NCI-H2081 (cell line): ENCODE results near the gene CHCHD3.
"Not testable (repeated sequence)": the region's sequence is repeated elsewhere in the genome, so short reads cannot be mapped to it uniquely, and the experiment has no call there.

Experiments used
- DNase-seq, 2 experiments: peaks; one replicate each; lab custom pipeline; 2025; lab: John Stamatoyannopoulos, UW

Gene CHCHD3

DNA sequence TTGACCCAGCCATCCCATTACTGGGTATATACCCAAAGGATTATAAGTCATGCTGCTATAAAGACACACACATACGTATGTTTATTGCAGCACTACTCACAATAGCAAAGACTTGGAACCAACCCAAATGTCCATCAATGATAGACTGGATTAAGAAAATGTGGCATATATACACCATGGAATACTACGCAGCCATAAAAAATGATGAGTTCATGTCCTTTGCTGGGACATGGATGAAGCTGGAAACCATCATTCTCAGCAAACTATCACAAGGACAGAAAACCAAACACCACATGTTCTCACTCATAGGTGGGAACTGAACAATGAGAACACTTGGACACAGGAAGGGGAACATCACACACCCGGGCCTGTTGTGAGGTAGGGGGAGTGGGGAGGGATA, 179.6 kb downstream of the CHCHD3 start:
- DNase-seq = not testable (repeated sequence)

DNA sequence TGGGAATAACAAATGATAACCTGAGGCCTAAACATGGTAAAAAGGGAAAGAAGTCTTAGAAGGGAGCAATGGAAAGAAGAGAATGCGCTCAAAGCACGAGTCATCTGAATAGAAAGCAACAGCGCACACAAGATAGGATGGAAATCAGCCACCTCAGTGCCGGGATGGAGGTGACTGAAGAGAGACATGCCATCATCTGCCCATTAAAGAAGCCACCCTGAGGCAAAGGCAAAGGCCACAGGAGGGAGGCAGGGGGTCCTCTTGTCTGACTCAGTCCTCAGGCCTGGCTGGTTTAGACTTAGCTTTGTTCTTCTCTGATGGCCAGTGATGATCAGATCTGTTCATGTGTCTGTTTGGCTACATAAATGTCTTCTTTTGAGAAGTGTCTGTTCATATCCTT, 180.6 kb downstream of the CHCHD3 start:
- DNase-seq = no peak

DNA sequence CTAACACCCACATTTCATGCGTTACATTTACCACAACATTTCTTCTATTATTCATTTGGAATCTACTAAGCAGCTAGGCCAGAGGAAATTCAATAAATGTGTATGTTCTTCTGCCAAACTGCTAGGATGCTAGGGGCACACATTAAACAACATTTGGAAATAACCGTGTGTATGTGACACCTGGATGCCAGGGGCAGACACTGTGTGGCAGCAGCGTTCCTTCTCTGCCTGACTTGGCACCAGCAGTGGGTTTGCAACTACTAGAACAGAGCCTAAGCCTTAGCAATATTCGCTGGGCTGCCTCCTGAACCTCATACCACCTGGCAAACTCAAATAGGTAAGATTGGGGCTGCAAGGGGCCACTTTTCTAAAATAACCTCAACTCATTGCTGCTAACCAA, 182.1 kb downstream of the CHCHD3 start:
- peak in 1 of 2 experiments; percentile 44 for DNase-seq

DNA sequence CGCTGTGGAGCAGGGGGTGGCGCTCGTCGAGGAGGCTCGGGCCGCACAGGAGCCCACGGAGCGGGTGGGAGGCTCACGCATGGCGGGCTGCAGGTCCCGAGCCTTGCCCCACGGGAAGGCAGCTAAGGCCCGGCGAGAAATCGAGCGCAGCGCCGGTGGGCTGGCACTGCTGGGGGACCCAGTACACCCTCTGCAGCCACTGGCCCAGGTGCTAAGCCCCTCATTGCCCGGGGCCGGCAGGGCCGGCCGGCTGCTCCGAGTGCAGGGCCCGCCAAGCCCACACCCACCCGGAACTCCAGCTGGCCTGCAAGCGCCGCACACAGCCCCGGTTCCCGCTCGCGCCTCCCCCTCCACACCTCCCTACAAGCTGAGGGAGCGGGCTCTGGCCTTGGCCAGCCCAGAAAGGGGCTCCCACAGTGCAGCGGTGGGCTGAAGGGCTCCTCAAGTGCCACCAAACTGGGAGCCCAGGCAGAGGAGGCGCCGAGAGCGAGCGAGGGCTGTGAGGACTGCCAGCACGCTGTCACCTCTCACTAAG, 183.2 kb downstream of the CHCHD3 start:
- DNase-seq = not testable (repeated sequence)

DNA sequence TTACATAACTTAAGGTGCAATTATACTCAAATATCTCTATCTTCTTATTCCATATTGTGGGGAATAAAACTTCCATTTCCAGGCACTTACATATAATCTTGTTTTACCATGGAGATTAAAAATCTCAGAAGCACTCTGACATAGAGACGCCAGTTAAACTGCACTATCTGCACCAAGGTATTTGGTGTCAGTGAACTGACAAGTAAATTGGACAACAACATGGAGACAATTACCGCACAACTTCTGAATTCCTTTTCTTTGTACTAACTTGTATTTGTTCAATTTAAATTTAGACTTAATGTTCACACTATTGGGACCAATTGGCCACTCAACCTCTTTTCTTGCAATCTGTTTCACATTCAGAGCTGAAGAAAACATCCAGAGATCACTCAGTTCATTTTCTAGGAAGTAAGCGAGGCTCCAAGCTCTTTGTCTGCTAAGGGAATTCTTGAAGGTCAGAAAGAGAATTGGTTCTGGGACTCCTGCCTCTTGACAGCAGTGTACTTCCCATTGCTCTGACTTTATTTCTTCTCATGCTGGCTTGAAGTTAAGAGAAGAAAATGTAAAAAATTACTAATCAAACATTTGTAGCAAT, 184.7 kb downstream of the CHCHD3 start:
- DNase-seq = no peak

DNA sequence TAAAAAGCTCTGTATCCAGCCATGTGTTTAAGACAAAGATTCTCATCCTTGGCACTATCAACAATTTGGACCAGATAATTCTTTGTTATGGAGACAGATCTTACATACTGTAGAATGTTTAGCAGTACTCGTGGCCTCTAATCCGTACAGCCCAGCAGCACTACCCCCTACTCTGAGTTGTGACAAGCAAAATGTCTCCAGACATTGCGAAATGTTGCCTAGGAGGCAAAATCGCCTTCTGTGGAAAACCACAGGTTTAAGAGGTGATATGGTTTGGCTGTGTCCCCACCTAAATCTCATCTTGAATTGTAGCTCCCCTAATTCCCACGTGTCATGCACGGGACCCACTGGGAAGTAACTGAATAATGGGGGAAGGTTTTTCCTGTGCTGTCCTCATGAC, 186.7 kb downstream of the CHCHD3 start:
- DNase-seq = no peak

DNA sequence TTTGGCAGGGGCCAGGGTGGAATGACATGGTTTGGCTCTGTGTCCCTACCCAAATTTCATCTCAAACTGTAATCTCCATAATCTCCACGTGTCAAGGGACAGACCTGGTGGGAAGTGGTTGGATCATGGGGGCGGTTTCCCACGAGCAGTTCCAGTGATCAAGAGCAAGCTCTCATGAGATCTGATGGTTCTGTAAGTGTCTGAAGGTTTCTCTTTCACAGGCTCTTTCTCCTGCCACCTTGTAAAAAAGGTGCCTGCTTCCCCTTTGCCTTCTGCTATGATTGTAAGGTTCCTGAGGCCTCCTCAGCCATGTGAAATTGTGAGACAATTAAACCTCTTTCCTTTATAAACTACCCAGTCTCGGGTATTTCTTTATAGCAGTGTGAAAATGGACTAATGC, 188.3 kb downstream of the CHCHD3 start:
- no peak for DNase-seq

DNA sequence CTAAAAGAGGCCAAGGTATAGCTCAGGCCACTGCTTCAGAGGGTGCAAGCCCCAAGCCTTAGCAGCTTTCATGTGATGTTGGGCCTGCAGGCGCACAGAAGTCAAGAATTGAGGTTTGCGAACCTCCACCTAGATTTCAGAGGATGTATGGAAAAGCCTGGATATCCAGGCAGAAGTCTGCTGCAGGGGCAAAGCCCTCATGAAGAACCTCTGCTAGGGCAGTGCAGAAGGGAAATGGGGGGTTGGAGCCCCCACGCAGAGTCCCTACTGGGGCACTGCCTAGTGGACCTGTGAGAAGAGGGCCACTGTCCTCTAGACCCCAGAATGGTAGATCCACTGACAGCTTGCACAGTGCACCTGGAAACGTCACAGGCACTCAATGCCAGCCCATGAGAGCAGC, 189.1 kb downstream of the CHCHD3 start:
- DNase-seq = not testable (repeated sequence)

DNA sequence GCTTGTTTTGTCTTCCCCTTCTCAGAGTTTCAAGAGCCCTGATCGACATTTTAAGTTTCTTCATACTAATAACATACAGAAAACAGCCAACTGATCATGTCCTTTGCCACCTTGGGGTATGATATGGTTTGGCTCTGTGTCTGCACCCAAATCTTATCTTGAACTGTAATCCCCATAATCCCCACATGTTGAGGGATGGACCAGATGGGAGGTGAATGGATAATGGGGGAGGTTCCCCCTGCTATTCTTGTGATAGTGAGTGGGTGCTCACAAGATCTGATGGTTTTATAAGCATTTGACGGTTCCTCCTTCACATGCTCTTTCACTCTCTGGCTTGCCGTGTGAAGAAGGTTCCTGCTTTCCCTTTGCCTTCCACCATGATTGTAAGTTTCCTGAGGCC, 190.3 kb downstream of the CHCHD3 start:
- no peak for DNase-seq

DNA sequence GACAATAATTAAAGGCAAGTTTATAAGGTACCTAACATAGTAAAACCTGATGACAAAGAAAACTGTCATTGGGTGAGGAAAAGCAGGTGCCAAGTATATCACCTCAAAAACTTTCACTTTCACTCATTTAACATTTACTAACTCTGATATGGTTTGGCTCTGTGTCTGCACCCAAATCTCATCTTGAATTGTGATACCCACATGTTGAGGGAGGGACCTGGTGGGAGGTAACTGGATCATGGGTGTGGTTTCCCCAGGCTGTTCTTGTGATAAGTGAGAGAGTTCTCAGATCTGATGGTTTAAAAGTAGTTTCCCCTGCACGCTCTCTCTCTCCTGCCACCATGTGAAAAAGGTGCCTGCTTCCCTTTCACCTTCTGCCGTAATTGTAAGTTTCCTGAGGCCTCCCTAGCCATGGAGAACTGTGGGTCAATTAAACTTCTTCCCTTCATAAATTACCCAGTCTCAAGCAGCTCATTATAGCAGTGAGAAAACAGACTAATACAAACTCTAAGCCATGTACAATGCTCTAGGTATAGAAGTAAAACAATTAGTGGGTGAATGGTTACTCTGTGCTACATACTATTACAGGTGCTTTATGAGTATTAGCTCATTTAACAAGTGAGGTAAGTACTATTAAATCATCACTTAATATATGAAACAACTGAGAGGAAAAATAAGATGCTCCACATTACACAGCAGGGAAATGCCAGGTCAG, 199.0 kb downstream of the CHCHD3 start:
- no peak for DNase-seq

DNA sequence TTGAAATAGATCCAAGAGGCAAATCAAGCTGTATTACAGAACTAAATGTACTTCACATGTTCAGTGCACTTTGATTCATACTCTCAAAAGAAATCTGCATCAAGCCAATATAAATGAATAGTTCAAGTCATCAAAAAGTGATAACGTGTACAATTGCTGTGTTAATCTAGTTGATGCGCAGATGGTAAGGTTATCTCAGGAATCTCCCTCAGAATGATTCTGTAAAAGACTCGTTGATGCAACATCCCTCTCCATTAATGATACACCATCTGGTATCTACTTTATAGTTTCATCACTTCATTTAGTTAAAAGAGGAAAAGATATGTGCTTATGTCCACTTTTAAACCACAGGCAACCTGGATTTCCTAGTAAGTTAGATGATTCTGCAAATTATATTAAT, 200.6 kb downstream of the CHCHD3 start:
- DNase-seq = no peak

DNA sequence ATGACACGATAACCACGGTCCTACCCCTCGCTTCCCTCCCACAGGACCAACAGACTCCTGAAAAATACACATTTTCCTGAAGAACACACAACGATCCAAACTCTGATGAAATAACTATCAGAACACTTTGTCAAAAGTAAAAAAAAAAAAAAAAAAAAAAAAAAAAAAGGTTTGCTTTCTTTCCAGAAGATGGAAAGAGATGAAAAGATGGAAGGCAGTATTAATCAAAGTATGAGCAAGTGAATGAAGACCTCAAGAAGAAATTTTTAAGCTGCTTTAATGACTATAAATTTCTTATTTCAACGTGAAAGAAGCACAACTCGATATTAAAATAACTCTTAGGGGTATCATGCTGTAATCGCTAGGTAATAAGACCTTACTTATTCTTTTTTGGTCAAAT, 202.3 kb downstream of the CHCHD3 start:
- DNase-seq = no peak

DNA sequence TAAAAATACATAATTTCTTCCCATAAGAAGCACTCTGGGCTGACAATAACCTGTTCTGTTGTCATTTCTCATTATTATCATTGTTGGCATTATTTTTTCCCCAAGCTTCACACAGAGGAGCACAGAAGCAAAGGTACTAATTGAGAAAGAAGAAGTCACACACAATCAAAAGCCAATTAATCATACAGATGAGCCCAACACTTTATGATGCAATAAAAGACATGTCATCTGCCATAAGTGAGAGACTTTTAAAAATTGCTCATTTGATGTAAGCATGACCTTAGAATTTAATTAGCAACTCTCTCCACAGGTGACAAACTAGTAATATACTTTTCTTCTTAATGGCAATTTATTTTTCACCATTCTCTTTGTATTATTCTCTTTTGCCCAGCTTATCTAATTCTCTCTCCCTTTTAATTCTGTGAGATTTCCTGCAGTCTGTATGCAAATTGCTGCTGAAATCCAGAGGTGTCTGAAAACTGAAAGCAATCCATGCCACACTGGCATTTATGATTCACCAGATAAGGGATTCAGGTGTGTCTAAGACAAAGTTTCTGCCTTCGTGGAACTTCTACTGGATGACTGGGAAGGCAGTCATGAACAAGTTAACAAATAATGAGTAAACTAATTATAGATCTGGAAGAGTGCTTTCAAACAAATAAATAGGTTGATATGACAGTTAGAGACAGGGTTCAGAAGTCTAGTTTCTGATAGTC, 203.5 kb downstream of the CHCHD3 start:
- no peak for DNase-seq

DNA sequence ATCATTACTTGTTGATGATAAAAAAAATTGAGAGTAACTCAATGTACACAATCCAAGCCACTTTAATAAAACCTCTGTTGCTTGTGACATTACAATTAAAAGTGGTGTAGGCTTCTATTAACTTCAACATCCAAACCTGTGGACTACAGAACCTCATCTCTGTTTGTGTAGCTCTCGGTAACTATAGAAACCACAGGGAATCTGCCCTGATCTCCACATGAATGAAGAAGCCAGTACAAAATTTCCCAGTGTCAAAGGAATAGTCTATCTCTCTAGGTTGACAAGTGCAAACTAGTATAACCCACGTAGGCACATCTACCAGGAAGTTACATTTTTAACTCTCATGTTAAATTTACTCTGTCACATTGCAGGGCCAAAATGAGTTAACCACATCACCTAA, 204.3 kb downstream of the CHCHD3 start:
- peak in 1 of 2 experiments; percentile 22 for DNase-seq

DNA sequence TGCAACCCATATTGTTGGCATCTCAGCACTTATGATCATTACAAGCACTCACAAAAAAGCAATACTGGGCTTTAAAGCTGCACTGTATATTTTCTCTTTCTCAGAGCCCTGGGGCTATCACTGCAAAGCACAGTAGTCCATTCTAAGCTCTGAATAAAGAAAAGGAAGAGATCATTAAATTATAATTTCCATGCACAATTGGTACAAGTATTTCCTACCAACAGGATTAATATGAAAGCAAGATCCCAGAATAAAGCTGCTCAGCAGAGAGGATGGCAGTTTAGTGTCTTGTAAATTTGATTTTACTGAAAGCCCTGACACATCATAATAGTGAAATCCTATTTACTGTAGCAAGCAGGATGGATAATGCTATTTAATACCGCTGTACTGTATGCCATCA, 205.3 kb downstream of the CHCHD3 start:
- peak in 1 of 2 experiments; percentile 36 for DNase-seq

DNA sequence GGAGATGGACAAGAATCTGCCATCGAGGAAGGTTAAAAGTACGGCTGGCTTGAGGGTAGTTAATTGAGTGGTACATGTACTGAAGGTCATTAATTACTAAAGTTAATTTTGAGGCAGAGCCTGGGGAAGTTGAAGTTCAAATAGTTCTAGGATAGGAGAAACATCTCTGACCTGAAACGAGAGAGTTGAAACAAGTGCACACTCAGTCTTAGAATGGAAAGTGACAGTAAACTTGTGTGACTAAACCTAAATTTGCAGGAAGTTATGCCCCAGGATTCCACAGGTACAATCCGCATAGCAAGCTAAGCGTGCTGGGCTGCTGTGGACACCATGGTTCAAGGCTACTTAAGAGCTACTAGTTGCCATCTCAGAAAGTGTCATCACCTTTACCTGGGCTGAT, 209.9 kb downstream of the CHCHD3 start:
- DNase-seq = no peak

DNA sequence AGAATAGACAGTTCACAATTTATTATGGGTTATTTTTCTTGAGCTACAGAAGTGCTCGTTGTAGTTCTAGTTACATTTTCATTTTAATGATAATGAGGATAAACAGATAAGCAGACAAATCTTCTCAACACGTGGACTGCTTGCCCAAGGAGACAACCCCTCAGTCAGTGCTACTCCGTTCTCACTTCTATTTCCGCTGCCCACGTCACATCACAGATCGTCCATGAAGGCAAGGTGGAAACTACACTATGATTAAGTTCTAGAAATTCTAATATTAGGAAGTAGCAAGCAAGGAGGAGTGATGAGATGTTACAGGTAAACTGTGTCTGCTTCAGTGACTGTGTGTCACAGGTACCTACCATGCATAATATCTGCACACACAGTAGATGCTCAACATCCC, 210.5 kb downstream of the CHCHD3 start:
- no peak for DNase-seq

DNA sequence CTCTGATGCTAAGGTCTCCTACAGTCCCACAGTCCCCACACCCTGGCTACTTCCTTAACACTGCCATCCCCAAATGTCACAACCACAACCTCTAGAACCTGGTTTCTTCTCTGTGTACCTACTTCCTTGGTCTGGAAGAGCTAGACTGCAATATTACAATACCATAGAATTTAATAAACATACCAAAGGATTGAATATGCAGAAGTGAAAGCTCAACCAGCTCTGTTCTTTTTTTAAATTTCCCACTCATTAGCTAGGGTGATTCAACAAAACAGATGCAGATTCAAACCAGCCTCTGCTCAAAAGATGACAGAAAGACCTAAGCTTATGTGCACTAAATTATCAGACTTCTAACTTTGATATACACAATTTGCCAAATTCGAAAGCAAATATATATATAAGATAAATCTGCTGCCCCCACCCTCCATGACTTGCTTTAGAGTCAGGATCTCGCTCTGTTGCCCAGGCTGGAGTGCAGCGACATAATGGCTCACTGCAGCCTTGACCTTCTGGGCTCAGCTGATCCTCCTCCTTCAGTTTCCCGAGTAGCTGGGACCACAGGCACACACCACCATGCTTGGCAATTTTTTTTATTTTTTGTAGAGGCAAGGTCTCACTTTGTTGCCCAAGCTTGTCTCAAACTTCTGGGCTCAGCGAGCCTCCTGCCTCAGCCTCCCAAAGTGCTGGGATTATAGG, 212.6 kb downstream of the CHCHD3 start:
- no peak for DNase-seq

DNA sequence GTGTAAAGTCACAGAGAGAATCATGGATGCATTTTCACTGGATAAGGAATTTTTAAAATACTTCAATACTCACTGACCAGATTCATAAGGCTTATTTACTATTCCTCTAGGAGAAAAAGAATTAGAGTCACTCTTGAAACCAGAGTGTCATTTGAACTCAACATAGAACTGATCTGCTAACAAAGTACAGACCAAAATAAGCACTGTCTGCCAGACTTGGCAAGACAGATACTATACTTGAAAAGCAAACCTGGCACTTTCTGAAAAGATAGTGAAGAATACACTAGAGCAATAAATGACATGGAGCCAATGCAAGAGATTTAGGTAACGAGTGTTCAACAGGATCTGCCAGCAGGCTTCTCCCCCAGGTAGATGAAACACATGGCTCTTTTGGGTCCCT, 215.3 kb downstream of the CHCHD3 start:
- DNase-seq = no peak

DNA sequence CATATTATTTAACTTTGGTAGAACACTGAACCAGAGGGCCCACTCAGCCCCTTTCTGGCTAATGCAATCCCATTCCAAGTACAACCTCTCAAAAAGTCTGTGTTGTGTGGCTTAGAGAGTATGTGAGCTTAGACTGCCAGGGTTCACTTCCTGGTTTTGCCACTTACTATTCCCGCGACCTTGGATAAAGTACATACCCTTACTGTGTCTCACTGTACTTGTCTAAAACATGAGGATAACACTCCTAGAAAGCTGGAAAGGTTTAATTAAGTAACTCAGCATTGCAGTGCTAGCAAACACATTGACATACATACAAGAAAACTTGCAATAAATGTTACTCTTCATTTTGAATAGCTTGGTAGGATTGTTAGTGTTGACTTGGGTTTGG, 215.8 kb downstream of the CHCHD3 start:
- no peak for DNase-seq

DNA sequence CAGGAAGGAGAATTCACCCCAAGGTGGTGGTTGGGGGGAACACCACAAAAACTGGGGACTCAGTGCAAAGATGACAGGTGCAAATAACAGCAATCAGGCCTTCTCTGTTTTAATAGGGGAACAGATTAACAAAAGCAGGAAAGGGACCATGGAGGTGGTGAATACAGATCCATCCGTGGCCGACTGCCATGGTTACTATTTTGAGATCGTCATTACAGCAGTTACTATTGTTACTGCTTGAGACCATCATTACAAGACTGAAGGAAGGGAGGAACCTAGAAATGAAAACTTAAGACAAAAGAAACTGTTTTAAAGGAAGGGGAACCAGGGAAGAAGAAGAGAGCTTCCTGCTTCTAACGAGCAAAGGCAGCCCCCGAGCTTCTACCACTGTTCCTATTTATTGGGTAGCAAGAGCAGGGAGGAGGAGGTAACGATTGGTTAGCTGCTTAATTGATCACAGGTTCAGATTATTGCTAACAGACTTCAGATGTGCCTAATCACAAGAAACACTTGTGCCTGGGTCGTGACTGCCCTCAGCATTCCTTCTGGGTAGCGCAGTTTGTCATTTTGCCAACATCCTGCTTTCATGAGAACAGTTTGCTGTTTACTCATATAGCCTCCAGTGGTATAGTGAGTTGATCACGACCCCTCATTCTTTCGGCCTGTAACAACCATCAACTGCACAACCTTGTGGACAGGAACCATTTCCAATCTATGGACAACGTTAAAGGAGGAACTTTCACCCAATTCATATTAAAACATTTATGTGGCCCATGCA, 216.3 kb downstream of the CHCHD3 start:
- peak in 1 of 2 experiments; percentile 8 for DNase-seq
